Measurements from ENCODE around the gene MMS19. TPM values are rescaled to one million over a fixed set of nuclear protein-coding genes. Genes with fewer than 3 reads are reported as not detected.

Gene MMS19
- total and polyA plus RNA-seq, 2 donors from 2014 or later = 49.7 to 56.1 TPM

Other genes with a start within 250 kb of the MMS19 start
- gene ARHGAP19, start 205.8 kb downstream of the MMS19 start, total RNA-seq = 10.6 TPM
- 5.3 TPM for gene ARHGAP19, start 205.8 kb downstream of the MMS19 start, polyA plus RNA-seq (ENCODE audit: insufficient read depth, low read depth, low replicate concordance)
- 7.0 TPM for gene FRAT1, start 179.2 kb downstream of the MMS19 start, total RNA-seq
- gene FRAT1, start 179.2 kb downstream of the MMS19 start, polyA plus RNA-seq (ENCODE audit: insufficient read depth, low read depth, low replicate concordance) = 2.1 TPM
- gene FRAT2, start 163.7 kb downstream of the MMS19 start, total RNA-seq = 16.8 TPM
- 5.4 TPM for gene FRAT2, start 163.7 kb downstream of the MMS19 start, polyA plus RNA-seq (ENCODE audit: insufficient read depth, low read depth, low replicate concordance)
- 30.0 TPM for gene RRP12, start 97.1 kb downstream of the MMS19 start, total RNA-seq
- gene RRP12, start 97.1 kb downstream of the MMS19 start, polyA plus RNA-seq (ENCODE audit: insufficient read depth, low read depth, low replicate concordance) = 9.7 TPM
- 161 TPM for gene PGAM1, start 72.2 kb downstream of the MMS19 start, total RNA-seq
- gene PGAM1, start 72.2 kb downstream of the MMS19 start, polyA plus RNA-seq (ENCODE audit: insufficient read depth, low read depth, low replicate concordance) = 328 TPM
- gene EXOSC1, start 52.4 kb downstream of the MMS19 start, total RNA-seq = 28.8 TPM
- gene EXOSC1, start 52.4 kb downstream of the MMS19 start, polyA plus RNA-seq (ENCODE audit: insufficient read depth, low read depth, low replicate concordance) = 40.9 TPM
- 35.9 TPM for gene ZDHHC16, start 52.2 kb downstream of the MMS19 start, total RNA-seq
- 48.9 TPM for gene ZDHHC16, start 52.2 kb downstream of the MMS19 start, polyA plus RNA-seq (ENCODE audit: insufficient read depth, low read depth, low replicate concordance)
- gene UBTD1, start 502 bp upstream of the MMS19 start, total RNA-seq = 17.4 TPM
- 26.1 TPM for gene UBTD1, start 502 bp upstream of the MMS19 start, polyA plus RNA-seq (ENCODE audit: insufficient read depth, low read depth, low replicate concordance)
- 3.6 TPM for gene ANKRD2, start 74.4 kb upstream of the MMS19 start, total RNA-seq
- 10.0 TPM for gene ANKRD2, start 74.4 kb upstream of the MMS19 start, polyA plus RNA-seq (ENCODE audit: insufficient read depth, low read depth, low replicate concordance)
- 28.8 TPM for gene HOGA1, start 86.0 kb upstream of the MMS19 start, total RNA-seq
- gene HOGA1, start 86.0 kb upstream of the MMS19 start, polyA plus RNA-seq (ENCODE audit: insufficient read depth, low read depth, low replicate concordance) = 100 TPM
- 1.6 TPM for gene C10orf62, start 91.3 kb upstream of the MMS19 start, total RNA-seq
- 0.77 TPM for gene C10orf62, start 91.3 kb upstream of the MMS19 start, polyA plus RNA-seq (ENCODE audit: insufficient read depth, low read depth, low replicate concordance)
- 9.1 TPM for gene MORN4, start 135.1 kb upstream of the MMS19 start, total RNA-seq
- gene MORN4, start 135.1 kb upstream of the MMS19 start, polyA plus RNA-seq (ENCODE audit: insufficient read depth, low read depth, low replicate concordance) = 21.2 TPM
- gene PI4K2A, start 142.2 kb upstream of the MMS19 start, total RNA-seq = 14.2 TPM
- 17.3 TPM for gene PI4K2A, start 142.2 kb upstream of the MMS19 start, polyA plus RNA-seq (ENCODE audit: insufficient read depth, low read depth, low replicate concordance)
- gene AVPI1, start 188.8 kb upstream of the MMS19 start, total RNA-seq = 10.7 TPM
- gene AVPI1, start 188.8 kb upstream of the MMS19 start, polyA plus RNA-seq (ENCODE audit: insufficient read depth, low read depth, low replicate concordance) = 15.5 TPM
- 43.2 TPM for gene MARVELD1, start 215.3 kb upstream of the MMS19 start, total RNA-seq
- 8.3 TPM for gene MARVELD1, start 215.3 kb upstream of the MMS19 start, polyA plus RNA-seq (ENCODE audit: insufficient read depth, low read depth, low replicate concordance)
- 34.4 TPM for gene ZFYVE27, start 238.7 kb upstream of the MMS19 start, total RNA-seq
- gene ZFYVE27, start 238.7 kb upstream of the MMS19 start, polyA plus RNA-seq (ENCODE audit: insufficient read depth, low read depth, low replicate concordance) = 23.3 TPM